B cell (primary cell): ENCODE measurements around the gene FAIM2. TPM values are rescaled to one million over a fixed set of nuclear protein-coding genes. Genes with fewer than 3 reads are reported as not detected.

Source experiments
- ATAC-seq: fragments of 200-7000 bp; cut with Tn5 transposase; one replicate; pipeline ENCODE4 v1.10.0; 2021; ENCODE audit warnings: low read depth, mild to moderate bottlenecking, moderate number of reproducible peaks, moderate library complexity
- CTCF ChIA-PET: fragments of 350-600 bp; sonication (Branson Sonifier 250); formaldehyde crosslinking; loops from one replicate; lab custom pipeline; 2021; ENCODE audit warnings: antibody characterized with exemption, inconsistent platforms; lab: Charles Lee
- POLR2A ChIA-PET: fragments of 350-600 bp; sonication (Branson Sonifier 250); formaldehyde crosslinking; loops from one replicate; lab custom pipeline; 2021; ENCODE audit warnings: antibody characterized with exemption; lab: Charles Lee
- DNase-seq: peaks from one replicate; pipeline ENCODE4 v3.0.0; 2013
- H2AFZ ChIP-seq: 2 replicates; pipeline ENCODE4 v1.6.1; 2012; ENCODE audit warnings: mild to moderate bottlenecking, low read depth, low read length; ENCODE audit not compliant: insufficient read depth, poor library complexity, severe bottlenecking
- H3K27ac ChIP-seq, 2 donors: 1 replicate in 1 of 2; 2 replicates in 1 of 2; pipeline ENCODE4 v1.5.1; 2012 to 2013; ENCODE audit warnings: low read length in 2 of 2, mild to moderate bottlenecking in 2 of 2, moderate library complexity in 1 of 2
- H3K27me3 ChIP-seq, 4 experiments: fragments of 200-600 bp in 1 of 4; sonication (generic) in 1 of 4; replicated peaks in 1 of 4; 1 replicate in 2 of 4; 2 replicates in 2 of 4; pipeline versions ENCODE4 v1.6.1 to v1.7.0; 2013 to 2016; ENCODE audit warnings: low read length in 3 of 4, mild to moderate bottlenecking in 2 of 4, mixed read lengths in 1 of 4, moderate library complexity in 1 of 4; ENCODE audit not compliant: insufficient read depth in 4 of 4, control insufficient read depth in 3 of 4; ENCODE audit errors: control extremely low read depth in 1 of 4
- H3K36me3 ChIP-seq, 2 experiments: replicated peaks in 1 of 2; 1 replicate in 1 of 2; 2 replicates in 1 of 2; pipeline versions ENCODE4 v1.6.1 to v1.7.1; 2013; ENCODE audit warnings: low read length in 1 of 2; ENCODE audit not compliant: insufficient read depth in 2 of 2, control insufficient read depth in 1 of 2; ENCODE audit errors: control extremely low read depth in 1 of 2, extremely low read depth in 1 of 2
- H3K4me1 ChIP-seq, 2 donors: fragments of 200-600 bp in 1 of 2; sonication (generic) in 1 of 2; 1 replicate in 1 of 2; 2 replicates in 1 of 2; pipeline versions ENCODE4 v1.5.1 to v1.6.1; 2013 to 2017; ENCODE audit warnings: low read length in 2 of 2; ENCODE audit not compliant: control insufficient read depth in 2 of 2, insufficient read depth in 2 of 2
- H3K4me2 ChIP-seq: replicated peaks from 2 replicates; pipeline ENCODE3; 2012; ENCODE audit warnings: mild to moderate bottlenecking, low read depth, low read length; ENCODE audit not compliant: poor library complexity, severe bottlenecking
- H3K4me3 ChIP-seq, 5 experiments: fragments of 200-600 bp in 1 of 5; sonication (generic) in 1 of 5; 1 replicate in 3 of 5; 2 replicates in 2 of 5; pipeline versions ENCODE4 v1.5.1 to v1.7.0; 2011 to 2016; ENCODE audit warnings: low read length in 4 of 5, mild to moderate bottlenecking in 4 of 5, low read depth in 2 of 5, control low read depth in 1 of 5, moderate library complexity in 1 of 5; ENCODE audit not compliant: insufficient read depth in 1 of 5; ENCODE audit errors: control extremely low read depth in 1 of 5, extremely low read depth in 1 of 5
- H3K79me2 ChIP-seq: fragments of 200-600 bp; sonication (generic); one replicate; pipeline ENCODE4 v1.6.0; 2016; ENCODE audit warnings: low read length; ENCODE audit not compliant: control insufficient read depth, insufficient read depth
- H3K9ac ChIP-seq: fragments of 200-600 bp; sonication (generic); 2 replicates; pipeline ENCODE4 v1.6.1; 2017; ENCODE audit warnings: mild to moderate bottlenecking, low read length, moderate library complexity
- H3K9me3 ChIP-seq, 3 donors: one replicate each; pipeline versions ENCODE4 v1.6.1 to v1.7.1; 2013; ENCODE audit warnings: low read length in 2 of 3; ENCODE audit not compliant: control insufficient read depth in 2 of 3, insufficient read depth in 1 of 3; ENCODE audit errors: control extremely low read depth in 1 of 3
- H4K20me1 ChIP-seq: 2 replicates; pipeline ENCODE4 v1.6.0; 2012; ENCODE audit warnings: mild to moderate bottlenecking, low read length; ENCODE audit not compliant: insufficient read depth, control insufficient read depth, poor library complexity, severe bottlenecking
- H3K27ac Mint-ChIP-seq: one replicate; pipeline ENCODE4 v1.8.0; 2021; ENCODE audit warnings: mixed read lengths
- H3K27me3 Mint-ChIP-seq: one replicate; pipeline ENCODE4 v1.8.0; 2021; ENCODE audit warnings: mixed read lengths
- H3K4me1 Mint-ChIP-seq: one replicate; pipeline ENCODE4 v1.8.0; 2021; ENCODE audit warnings: mixed read lengths
- H3K4me3 Mint-ChIP-seq: one replicate; pipeline ENCODE4 v1.8.0; 2021; ENCODE audit warnings: mixed read lengths
- H3K9me3 Mint-ChIP-seq: one replicate; pipeline ENCODE4 v1.8.0; 2022; ENCODE audit warnings: mixed read lengths; ENCODE audit not compliant: insufficient read depth
- CTCF ChIP-seq: fragments of 200-600 bp; IDR thresholded peaks from one replicate; pipeline ENCODE4 v1.8.0; 2022; ENCODE audit warnings: antibody characterized with exemption, mild to moderate bottlenecking
- EZH2 ChIP-seq: IDR thresholded peaks from 2 replicates; pipeline ENCODE4 v1.6.1; 2012; ENCODE audit warnings: borderline replicate concordance, low read depth, mild to moderate bottlenecking, moderate library complexity, low read length; ENCODE audit not compliant: insufficient read depth, poor library complexity, severe bottlenecking
- WGBS: methylation state at CpG from one replicate; pipeline ENCODE4 v1.1.5; 2013; ENCODE audit warnings: missing lambda C conversion rate; ENCODE audit not compliant: insufficient coverage; 5-methylcytosine and 5-hydroxymethylcytosine counted together
- intact Hi-C: fragments of 100-400 bp; cut with micrococcal nuclease; formaldehyde crosslinking; loops from one replicate; pipeline ENCODE4 v1.10.0; 2022
- polyA plus RNA-seq: library from polyadenylated mRNA; depleted of rRNA; stranded (reverse); fragments of >200 nt; gene quantifications from 2 replicates; pipeline ENCODE4 v1.2.3, GENCODE V29; 2012
- total RNA-seq, 2 donors: library from RNA; stranded (reverse); fragments of 120-200 nt in 1 of 2; gene quantifications; 1 replicate in 1 of 2; 2 replicates in 1 of 2; pipeline versions ENCODE4 v1.2.3 to v1.2.4, GENCODE V29; 2013 to 2022

FAIM2 gene
- total and polyA plus RNA-seq, 2 donors (not counting 1 experiment from before 2014, with no cell fraction given) = not detected

DNA sequence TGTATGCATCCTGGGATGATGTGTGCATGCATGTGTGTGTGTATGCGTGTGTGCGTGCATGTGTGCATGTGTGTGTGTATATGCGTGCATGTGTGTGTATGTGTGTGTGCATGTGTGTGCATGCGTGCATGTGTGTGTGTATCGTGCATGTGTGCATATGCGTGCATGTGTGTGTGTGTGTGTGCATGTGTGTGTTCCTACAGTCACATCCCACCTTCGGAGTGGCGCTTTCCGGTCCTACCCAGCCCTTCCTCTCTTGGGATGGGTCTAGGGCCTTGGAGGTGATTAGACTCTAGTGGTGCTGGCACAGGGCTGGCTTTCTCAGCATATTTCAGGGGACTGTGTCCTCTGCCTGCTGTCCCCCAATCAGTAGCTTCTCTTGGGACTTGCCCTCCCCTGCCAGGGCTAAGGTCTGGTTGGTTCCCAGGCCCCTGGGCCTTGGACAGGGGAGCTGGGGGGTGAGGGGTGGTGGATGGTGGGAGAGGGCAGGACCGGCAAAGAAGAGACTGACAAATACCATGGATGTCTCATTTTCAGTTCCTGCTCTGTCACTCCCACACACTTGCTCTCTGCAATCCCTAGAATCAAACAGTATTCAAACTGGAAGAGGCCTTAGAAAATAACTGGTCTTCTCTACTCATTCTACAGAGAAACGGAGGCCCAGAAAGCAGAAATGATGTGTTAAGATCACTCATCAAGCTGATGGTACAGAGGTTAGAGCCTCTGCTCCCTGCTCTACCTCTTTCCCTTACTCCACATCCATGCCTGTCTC, 21.9 kb upstream of the FAIM2 start:
- H3K4me1 ChIP-seq = no peaks in the 10 kb centered on the region
- H3K4me3 ChIP-seq = no peak overlapping the region
- no peak overlapping the region for H3K9ac ChIP-seq
- H3K27ac ChIP-seq = no peak overlapping the region
- no peak overlapping the region for H3K4me2 ChIP-seq
- DNase-seq (no peak), ATAC-seq (no peak)
- no peak for TF ChIP-seq CTCF
- TF ChIP-seq EZH2 = no peak
- H3K9me3 Mint-ChIP-seq = no peaks in the 10 kb centered on the region
- no peak overlapping the region for H3K27ac Mint-ChIP-seq
- CTCF ChIA-PET = interaction anchor here (1.8 kb wide), 1 partner anchor 42 kb away, joined by 4 read pairs; no protein-coding TSS in a partner anchor
- 92% methylated on average over 9 of the region's 11 CpGs for WGBS
- intact Hi-C loops = no loop called here
- H3K36me3 ChIP-seq = no peaks in the 10 kb centered on the region
- POLR2A ChIA-PET = no interaction called here
- no peaks in the 10 kb centered on the region for H3K27me3 ChIP-seq
- no peak overlapping the region for H3K4me3 Mint-ChIP-seq
- no peaks in the 10 kb centered on the region for H3K9me3 ChIP-seq
- H3K4me1 Mint-ChIP-seq = no peaks in the 10 kb centered on the region
- H3K27me3 Mint-ChIP-seq = peaks cover 8% of the 10 kb centered on the region
- H2AFZ ChIP-seq = no peak overlapping the region
- H3K79me2 ChIP-seq = no peaks in the 10 kb centered on the region
- no peaks in the 10 kb centered on the region for H4K20me1 ChIP-seq

DNA sequence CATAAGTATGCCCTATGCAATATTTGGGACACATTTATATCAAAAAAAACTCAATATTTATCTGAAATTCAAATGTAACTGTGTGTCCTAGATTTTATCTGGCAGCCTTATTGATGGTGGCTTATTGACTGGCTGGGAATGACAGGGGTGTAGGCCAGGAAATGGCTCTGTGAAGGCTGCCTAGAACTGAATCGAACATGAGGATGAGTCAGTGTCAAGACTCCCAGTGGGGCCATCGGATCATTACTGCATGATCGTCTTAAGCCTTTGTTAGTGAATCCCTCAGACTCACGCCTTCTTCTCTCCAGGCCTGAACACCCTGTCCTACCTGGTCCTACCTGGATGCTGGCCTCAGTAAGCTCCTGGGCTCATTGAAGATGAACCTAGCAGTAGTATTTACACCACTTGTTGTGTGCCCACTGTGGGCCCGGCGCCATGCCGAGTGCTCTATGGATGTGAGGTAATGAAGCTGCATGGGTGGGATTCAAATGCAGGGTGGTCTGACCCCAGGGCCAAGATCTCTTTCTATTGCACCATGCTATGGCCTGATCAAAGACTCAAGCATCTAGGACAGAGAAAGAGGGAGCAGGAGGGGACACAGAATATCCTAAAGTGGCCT, 21.0 kb upstream of the FAIM2 start:
- WGBS = 91% methylated on average over 7 of the region's 7 CpGs
- Mint-ChIP-seq H3K9me3 (no peaks in the 10 kb centered on the region), H3K4me1 (no peaks in the 10 kb centered on the region), H3K27me3 (peaks cover 8% of the 10 kb centered on the region), H3K4me3 (no peak overlapping the region), H3K27ac (no peak overlapping the region)
- intact Hi-C loops = no loop called here
- no peaks in the 10 kb centered on the region for H3K4me1 ChIP-seq
- no peak for DNase-seq
- no peaks in the 10 kb centered on the region for H3K79me2 ChIP-seq
- H2AFZ ChIP-seq = no peak overlapping the region
- ChIA-PET POLR2A (no interaction called here), CTCF (interaction anchor here (1.8 kb wide), 1 partner anchor 43 kb away, joined by 4 read pairs; no protein-coding TSS in a partner anchor)
- no peak overlapping the region for H3K9ac ChIP-seq
- no peak overlapping the region for H3K27ac ChIP-seq
- no peaks in the 10 kb centered on the region for H3K27me3 ChIP-seq
- TF ChIP-seq CTCF (no peak), EZH2 (no peak)
- no peaks in the 10 kb centered on the region for H4K20me1 ChIP-seq
- no peaks in the 10 kb centered on the region for H3K36me3 ChIP-seq
- H3K9me3 ChIP-seq = no peaks in the 10 kb centered on the region
- no peak overlapping the region for H3K4me3 ChIP-seq
- no peak overlapping the region for H3K4me2 ChIP-seq
- no peak for ATAC-seq
